Measurements from ENCODE around the gene PROX2.

- TF ChIP-seq CTCF (IDR thresholded peaks at IDR 0.05) (no peak), POLR2A (IDR thresholded peaks at IDR 0.05) (no peak)
These were observed 33.0 kb upstream of the PROX2 start for GRCh38 chr14:74908861-74909341.
